Ovary (tissue), 9 donors: ENCODE results near the gene PNLIPRP3. TPM values are rescaled to one million over a fixed set of nuclear protein-coding genes. Genes with fewer than 3 reads are reported as not detected.

Experiments
- DNase-seq, 5 donors: peaks; one replicate each; pipeline ENCODE4 v3.0.0-alpha.2; 2019 to 2020
- H3K27ac ChIP-seq, 2 donors: fragments of 200-600 bp; one replicate each; pipeline versions ENCODE4 v1.5.1 to v1.8.0; 2019 to 2022
- H3K27me3 ChIP-seq: fragments of 200-600 bp; one replicate; pipeline ENCODE4 v1.8.0; 2022
- H3K36me3 ChIP-seq: fragments of 200-600 bp; sonication (generic); one replicate; pipeline ENCODE4 v1.5.1; 2019
- H3K4me1 ChIP-seq: one replicate; pipeline ENCODE4 v1.8.1; 2013; ENCODE audit warnings: mild to moderate bottlenecking, moderate library complexity; ENCODE audit not compliant: insufficient read depth
- H3K4me3 ChIP-seq: fragments of 200-600 bp; sonication (generic); one replicate; pipeline ENCODE4 v1.5.1; 2017
- H3K9me3 ChIP-seq, 2 donors: fragments of 200-600 bp in 1 of 2; sonication (generic) in 1 of 2; one replicate each; pipeline versions ENCODE4 v1.5.1 to v1.8.1; 2013 to 2019; ENCODE audit warnings: mild to moderate bottlenecking in 1 of 2, moderate library complexity in 1 of 2
- CTCF ChIP-seq, 3 donors: fragments of 450-650 bp in 2 of 3; fragments of 200-600 bp in 1 of 3; IDR thresholded peaks; one replicate each; pipeline versions ENCODE4 v1.5.1 to v1.8.0; 2016 to 2022; ENCODE audit warnings: antibody characterized with exemption in 3 of 3, mild to moderate bottlenecking in 1 of 3
- EP300 ChIP-seq: sonication (generic); formaldehyde crosslinking; IDR thresholded peaks from one replicate; pipeline ENCODE4 v1.6.1; 2017; ENCODE audit warnings: antibody characterized with exemption
- POLR2A ChIP-seq: fragments of 450-650 bp; IDR thresholded peaks from one replicate; pipeline ENCODE4 v1.6.1; 2017; ENCODE audit warnings: antibody characterized with exemption, mild to moderate bottlenecking, moderate library complexity
- WGBS, 3 donors: extraction: QIAGEN DNeasy Blood & Tissue Kit in 1 of 3; methylation state at CpG; one replicate each; pipeline versions ENCODE4 v1.1.5 to v1.1.7; 2013 to 2017; 5-methylcytosine and 5-hydroxymethylcytosine counted together
- intact Hi-C, 4 donors: fragments of 100-400 bp; cut with DNase I; formaldehyde crosslinking; loops; one replicate each; pipeline versions ENCODE4 v1.11.0 to v1.15.1; 2022 to 2023
- polyA plus RNA-seq, 2 donors: library from polyadenylated mRNA; stranded (reverse); fragments of 200-250 nt in 1 of 2; fragments of 350-450 nt in 1 of 2; fragmentation: Illumina TruSeq in 1 of 2; extraction: RNeasy Lipid Tissue Mini Kit (QIAGEN cat#74804) in 1 of 2; gene quantifications; one replicate each; pipeline ENCODE4 v1.2.3, GENCODE V29; 2013 to 2014
- total RNA-seq, 7 donors: library from RNA; depleted of rRNA in 2 of 7; stranded (reverse); fragments of >200 nt in 2 of 7; fragmentation: NEBNext Ultra II Directional in 3 of 7; extraction: Animal tissue kit (Norgen Biotek cat#: 25700) in 3 of 7; gene quantifications; one replicate each; pipeline versions ENCODE4 v1.1.0 to v1.2.4, GENCODE V29; 2016 to 2023
- donor health status: DM: no; HTN: no; CAD: no; lungs with moderate emphysema.
- donor health status: DM: no; HTN: no; CAD: no.
- donor health status: Bipolar disorder and iron deficiency.
- donor health status: DM: yes; HTN: yes; CAD: no.
- donor health status: DM: no; HTN: no; CAD: no.
- donor health status: DM: yes; HTN: yes; CAD: no.

PNLIPRP3 gene
- total and polyA plus RNA-seq, 9 donors: not detected

GRCh38 chr10:116395223-116395985 is 32.2 kb upstream of the PNLIPRP3 start:
- Histone ChIP-seq H3K4me3 (no peak overlapping the region), H3K27ac (no peak overlapping the region), H3K36me3 (no peaks in the 10 kb centered on the region), H3K27me3 (no peaks in the 10 kb centered on the region), H3K4me1 (no peaks in the 10 kb centered on the region), H3K9me3 (no peaks in the 10 kb centered on the region)
- intact Hi-C loops: no loop called here
- no peak for DNase-seq
- WGBS, 3 donors: 80 to 84% (median 83%) methylated on average over 13 of the region's 13 CpGs
- TF ChIP-seq POLR2A (no peak), CTCF (IDR thresholded peaks at IDR 0.05) (no peak), EP300 (no peak)

- H3K27me3 ChIP-seq: no peaks in the 10 kb centered on the region
- no peaks in the 10 kb centered on the region for H3K4me1 ChIP-seq
- H3K27ac ChIP-seq: no peak overlapping the region
- TF ChIP-seq POLR2A: no peak
- no peak for TF ChIP-seq EP300
- TF ChIP-seq CTCF (IDR thresholded peaks at IDR 0.05): no peak
- H3K36me3 ChIP-seq: no peaks in the 10 kb centered on the region
- H3K4me3 ChIP-seq: no peak overlapping the region
- WGBS, 3 donors: 51 to 55% (median 55%) methylated on average over 5 of the region's 5 CpGs
- DNase-seq: no peak
- H3K9me3 ChIP-seq: no peaks in the 10 kb centered on the region
- intact Hi-C loops: no loop called here
Observed at GRCh38 chr10:116398224-116398623, 29.4 kb upstream of the PNLIPRP3 start.

- H3K9me3 ChIP-seq: no peaks in the 10 kb centered on the region
- intact Hi-C loops: no loop called here
- 91 to 94% (median 91%) methylated on average over 3 of the region's 3 CpGs for WGBS, 3 donors
- no peaks in the 10 kb centered on the region for H3K27me3 ChIP-seq
- no peak overlapping the region for H3K4me3 ChIP-seq
- no peaks in the 10 kb centered on the region for H3K4me1 ChIP-seq
- no peak for DNase-seq
- H3K36me3 ChIP-seq: no peaks in the 10 kb centered on the region
- TF ChIP-seq CTCF (IDR thresholded peaks at IDR 0.05): no peak
- TF ChIP-seq EP300: no peak
- no peak for TF ChIP-seq POLR2A
- H3K27ac ChIP-seq: no peak overlapping the region
Observed at GRCh38 chr10:116402858-116403257, 24.8 kb upstream of the PNLIPRP3 start.

- intact Hi-C loops: no loop called here
- 66 to 75% (median 73%) methylated on average over 6 of the region's 6 CpGs for WGBS, 3 donors
- H3K9me3 ChIP-seq: no peaks in the 10 kb centered on the region
- DNase-seq: no peak
- no peak for TF ChIP-seq POLR2A
- no peaks in the 10 kb centered on the region for H3K36me3 ChIP-seq
- H3K27me3 ChIP-seq: no peaks in the 10 kb centered on the region
- H3K4me1 ChIP-seq: no peaks in the 10 kb centered on the region
- H3K27ac ChIP-seq: no peak overlapping the region
- H3K4me3 ChIP-seq: no peak overlapping the region
Observed at GRCh38 chr10:116403740-116404250, 23.9 kb upstream of the PNLIPRP3 start.

GRCh38 chr10:116408719-116409118 is 18.9 kb upstream of the PNLIPRP3 start:
- intact Hi-C loops: no loop called here
- Histone ChIP-seq H3K27me3 (no peaks in the 10 kb centered on the region), H3K27ac (no peak overlapping the region), H3K4me3 (no peak overlapping the region), H3K4me1 (no peaks in the 10 kb centered on the region), H3K36me3 (no peaks in the 10 kb centered on the region), H3K9me3 (no peaks in the 10 kb centered on the region)
- WGBS, 3 donors: 47 to 50% (median 47%) methylated on average over 7 of the region's 7 CpGs
- TF ChIP-seq EP300: no peak
- no peak for DNase-seq
